HFFc6 (cell line): ENCODE data around the gene FAM114A2. TPM values are rescaled to one million over a fixed set of nuclear protein-coding genes. Genes with fewer than 3 reads are reported as not detected.

Experiments used
- DNase-seq: peaks from one replicate; pipeline ENCODE4 v3.0.0-alpha.2; 2018
- H3K27ac Mint-ChIP-seq: 2 replicates; pipeline ENCODE4 v1.8.0; 2020; ENCODE audit warnings: mild to moderate bottlenecking, mixed read lengths
- H3K27me3 Mint-ChIP-seq: 2 replicates; pipeline ENCODE4 v1.8.0; 2021; ENCODE audit warnings: mild to moderate bottlenecking, moderate library complexity, mixed read lengths; ENCODE audit not compliant: insufficient read depth
- H3K36me3 Mint-ChIP-seq: 2 replicates; pipeline ENCODE4 v1.8.0; 2021; ENCODE audit warnings: low read depth, mixed read lengths
- H3K4me1 Mint-ChIP-seq: 2 replicates; pipeline ENCODE4 v1.8.0; 2020; ENCODE audit warnings: low read depth, mixed read lengths
- H3K4me3 Mint-ChIP-seq: 2 replicates; pipeline ENCODE4 v1.8.0; 2020; ENCODE audit warnings: mild to moderate bottlenecking, moderate library complexity, mixed read lengths
- H3K9me3 Mint-ChIP-seq: 2 replicates; pipeline ENCODE4 v1.8.0; 2020; ENCODE audit warnings: mild to moderate bottlenecking, mixed read lengths
- CTCF ChIP-seq: fragments of 200-600 bp; sonication (generic); IDR thresholded peaks from 2 replicates; pipeline ENCODE4 v1.5.0; 2021; ENCODE audit warnings: antibody characterized with exemption, mild to moderate bottlenecking
- total RNA-seq, 6 experiments: library from RNA; stranded (reverse); fragmentation: NEBNext Ultra II Directional; extraction: Animal tissue kit (Norgen Biotek cat#: 25700); gene quantifications; 2 replicates in 1 of 6; 3 replicates in 5 of 6; pipeline ENCODE4 v1.2.3, GENCODE V29; 2021

Gene FAM114A2
- total RNA-seq, 6 experiments from 2014 or later: 30.3 to 35.8 (median 34.6) TPM

GRCh38 chr5:154047324-154047723, 8.6 kb upstream of the FAM114A2 start:
- H3K36me3 Mint-ChIP-seq: peaks cover 12% of the 10 kb centered on the region

GRCh38 chr5:154046486-154046885, 7.8 kb upstream of the FAM114A2 start:
- Mint-ChIP-seq H3K27ac (no peak overlapping the region), H3K36me3 (peaks cover 12% of the 10 kb centered on the region), H3K9me3 (no peaks in the 10 kb centered on the region), H3K4me3 (no peak overlapping the region), H3K4me1 (peaks cover 26% of the 10 kb centered on the region; the same call in 1 of the 2 replicates), H3K27me3 (no peaks in the 10 kb centered on the region)
- no peak for DNase-seq
- TF ChIP-seq CTCF: no peak

More at GRCh38 chr5:154047324-154047723, 8.6 kb upstream of the FAM114A2 start:
- Mint-ChIP-seq H3K4me3 (no peak overlapping the region), H3K27me3 (no peaks in the 10 kb centered on the region), H3K27ac (no peak overlapping the region), H3K4me1 (peaks cover 21% of the 10 kb centered on the region; the same call in 1 of the 2 replicates), H3K9me3 (no peaks in the 10 kb centered on the region)
- DNase-seq: no peak
- no peak for TF ChIP-seq CTCF

GRCh38 chr5:154044581-154044980, 5.9 kb upstream of the FAM114A2 start:
- H3K27ac Mint-ChIP-seq: no peak overlapping the region
- no peak overlapping the region for H3K4me3 Mint-ChIP-seq
- H3K9me3 Mint-ChIP-seq: no peaks in the 10 kb centered on the region
- no peak for DNase-seq
- TF ChIP-seq CTCF: no peak
- H3K36me3 Mint-ChIP-seq: peaks cover 2% of the 10 kb centered on the region; the same call in 1 of the 2 replicates
- H3K4me1 Mint-ChIP-seq: peaks cover 37% of the 10 kb centered on the region
- no peaks in the 10 kb centered on the region for H3K27me3 Mint-ChIP-seq

GRCh38 chr5:154044099-154044498, 5.4 kb upstream of the FAM114A2 start:
- no peaks in the 10 kb centered on the region for H3K9me3 Mint-ChIP-seq
- no peak overlapping the region for H3K27ac Mint-ChIP-seq
- H3K36me3 Mint-ChIP-seq: peaks cover 4% of the 10 kb centered on the region; the same call in 1 of the 2 replicates
- H3K4me1 Mint-ChIP-seq: peaks cover 40% of the 10 kb centered on the region
- no peak overlapping the region for H3K4me3 Mint-ChIP-seq
- no peaks in the 10 kb centered on the region for H3K27me3 Mint-ChIP-seq
- no peak for TF ChIP-seq CTCF
- no peak for DNase-seq

- Mint-ChIP-seq H3K4me3 (no peak overlapping the region), H3K9me3 (no peaks in the 10 kb centered on the region), H3K27me3 (peaks cover 3% of the 10 kb centered on the region), H3K4me1 (peaks cover 47% of the 10 kb centered on the region), H3K27ac (no peak overlapping the region), H3K36me3 (peaks cover 8% of the 10 kb centered on the region; the same call in 1 of the 2 replicates)
- no peak for DNase-seq
- TF ChIP-seq CTCF: no peak
Observed at GRCh38 chr5:154042766-154043165, 4.1 kb upstream of the FAM114A2 start.

- TF ChIP-seq CTCF: no peak
- H3K9me3 Mint-ChIP-seq: no peaks in the 10 kb centered on the region
- peaks cover 8% of the 10 kb centered on the region; the same call in 1 of the 2 replicates for H3K36me3 Mint-ChIP-seq
- H3K4me1 Mint-ChIP-seq: peaks cover 46% of the 10 kb centered on the region
- H3K27ac Mint-ChIP-seq: peak overlapping the region; percentile 96
- peaks cover 3% of the 10 kb centered on the region for H3K27me3 Mint-ChIP-seq
- DNase-seq: no peak
- H3K4me3 Mint-ChIP-seq: peak overlapping the region; percentile 99
Observed at GRCh38 chr5:154039458-154039829, 734 bp upstream of the FAM114A2 start.
